Measurements from ENCODE around the gene ZNF622. TPM values are rescaled to one million over a fixed set of nuclear protein-coding genes. Genes with fewer than 3 reads are reported as not detected.

The ZNF622 gene
- total and polyA plus RNA-seq, 4 donors: 15.0 to 33.0 (median 25.6) TPM

- TF ChIP-seq, protein P1, sequence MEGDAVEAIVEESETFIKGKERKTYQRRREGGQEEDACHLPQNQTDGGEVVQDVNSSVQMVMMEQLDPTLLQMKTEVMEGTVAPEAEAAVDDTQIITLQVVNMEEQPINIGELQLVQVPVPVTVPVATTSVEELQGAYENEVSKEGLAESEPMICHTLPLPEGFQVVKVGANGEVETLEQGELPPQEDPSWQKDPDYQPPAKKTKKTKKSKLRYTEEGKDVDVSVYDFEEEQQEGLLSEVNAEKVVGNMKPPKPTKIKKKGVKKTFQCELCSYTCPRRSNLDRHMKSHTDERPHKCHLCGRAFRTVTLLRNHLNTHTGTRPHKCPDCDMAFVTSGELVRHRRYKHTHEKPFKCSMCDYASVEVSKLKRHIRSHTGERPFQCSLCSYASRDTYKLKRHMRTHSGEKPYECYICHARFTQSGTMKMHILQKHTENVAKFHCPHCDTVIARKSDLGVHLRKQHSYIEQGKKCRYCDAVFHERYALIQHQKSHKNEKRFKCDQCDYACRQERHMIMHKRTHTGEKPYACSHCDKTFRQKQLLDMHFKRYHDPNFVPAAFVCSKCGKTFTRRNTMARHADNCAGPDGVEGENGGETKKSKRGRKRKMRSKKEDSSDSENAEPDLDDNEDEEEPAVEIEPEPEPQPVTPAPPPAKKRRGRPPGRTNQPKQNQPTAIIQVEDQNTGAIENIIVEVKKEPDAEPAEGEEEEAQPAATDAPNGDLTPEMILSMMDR (IDR thresholded peaks at IDR 0.05; ENCODE audit: control extremely low read depth, extremely low read depth): no peak
- H3K4me1 ChIP-seq (ENCODE audit: control insufficient read depth in 5 of 5, insufficient read depth in 5 of 5, low read length in 5 of 5): peaks cover 0 to 15% (median 3%) of the 10 kb centered on the region in 5 donors
- no peaks in the 10 kb centered on the region for H3K27me3 ChIP-seq (ENCODE audit: control insufficient read depth in 3 of 3, insufficient read depth in 3 of 3, low read length in 2 of 3)
- DNase-seq (no peak), ATAC-seq (ENCODE audit: insufficient read depth, low FRiP score) (no peak)
- H3K27ac ChIP-seq (ENCODE audit: low read depth in 1 of 2, low read length in 1 of 2): no peak overlapping the region
- no peak overlapping the region for H3K9ac ChIP-seq (ENCODE audit: insufficient read depth in 1 of 2, low read length in 2 of 2)
- no peaks in the 10 kb centered on the region for H3K9me3 ChIP-seq (ENCODE audit: control insufficient read depth in 4 of 4, insufficient read depth in 3 of 4, low read length in 3 of 4)
- no peaks in the 10 kb centered on the region for H3K36me3 ChIP-seq (ENCODE audit: control insufficient read depth in 4 of 4, insufficient read depth in 4 of 4, low read length in 4 of 4)
- 86 to 92% methylated on average over 9 of the region's 9 CpGs for WGBS, 2 donors
- H3K4me3 ChIP-seq: no peak overlapping the region
These were observed 54.4 kb downstream of the ZNF622 start for GRCh38 chr5:16411235-16411634.

- TF ChIP-seq, protein P1 (IDR thresholded peaks at IDR 0.05; ENCODE audit: control extremely low read depth, extremely low read depth): no peak
- no peak overlapping the region for H3K9ac ChIP-seq (ENCODE audit: insufficient read depth in 1 of 2, low read length in 2 of 2)
- ATAC-seq (ENCODE audit: insufficient read depth, low FRiP score): no peak
- DNase-seq: no peak
- H3K9me3 ChIP-seq (ENCODE audit: control insufficient read depth in 4 of 4, insufficient read depth in 3 of 4, low read length in 3 of 4): no peaks in the 10 kb centered on the region
- peaks cover 0 to 15% (median 0%) of the 10 kb centered on the region in 5 donors for H3K4me1 ChIP-seq (ENCODE audit: control insufficient read depth in 5 of 5, insufficient read depth in 5 of 5, low read length in 5 of 5)
- no peaks in the 10 kb centered on the region for H3K36me3 ChIP-seq (ENCODE audit: control insufficient read depth in 4 of 4, insufficient read depth in 4 of 4, low read length in 4 of 4)
- H3K27ac ChIP-seq (ENCODE audit: low read depth in 1 of 2, low read length in 1 of 2): no peak overlapping the region
- H3K27me3 ChIP-seq (ENCODE audit: control insufficient read depth in 3 of 3, insufficient read depth in 3 of 3, low read length in 2 of 3): no peaks in the 10 kb centered on the region
- no peak overlapping the region for H3K4me3 ChIP-seq
- WGBS, 2 donors: 67 to 77% methylated on average over 2 of the region's 2 CpGs
These were observed 55.3 kb downstream of the ZNF622 start for GRCh38 chr5:16410338-16410737.

- WGBS, 2 donors: 85 to 91% methylated on average over 1 of the region's 1 CpG
- TF ChIP-seq, protein P1 (IDR thresholded peaks at IDR 0.05; ENCODE audit: control extremely low read depth, extremely low read depth): no peak
- H3K4me3 ChIP-seq: no peak overlapping the region
- no peaks in the 10 kb centered on the region for H3K9me3 ChIP-seq (ENCODE audit: control insufficient read depth in 4 of 4, insufficient read depth in 3 of 4, low read length in 3 of 4)
- H3K9ac ChIP-seq (ENCODE audit: insufficient read depth in 1 of 2, low read length in 2 of 2): no peak overlapping the region
- no peaks in the 10 kb centered on the region for H3K27me3 ChIP-seq (ENCODE audit: control insufficient read depth in 3 of 3, insufficient read depth in 3 of 3, low read length in 2 of 3)
- no peaks in the 10 kb centered on the region for H3K4me1 ChIP-seq (ENCODE audit: control insufficient read depth in 5 of 5, insufficient read depth in 5 of 5, low read length in 5 of 5)
- no peak overlapping the region for H3K27ac ChIP-seq (ENCODE audit: low read depth in 1 of 2, low read length in 1 of 2)
- no peak for DNase-seq
- H3K36me3 ChIP-seq (ENCODE audit: control insufficient read depth in 4 of 4, insufficient read depth in 4 of 4, low read length in 4 of 4): no peaks in the 10 kb centered on the region
- ATAC-seq (ENCODE audit: insufficient read depth, low FRiP score): no peak
These were observed 59.0 kb downstream of the ZNF622 start for GRCh38 chr5:16406630-16407029.

DNA sequence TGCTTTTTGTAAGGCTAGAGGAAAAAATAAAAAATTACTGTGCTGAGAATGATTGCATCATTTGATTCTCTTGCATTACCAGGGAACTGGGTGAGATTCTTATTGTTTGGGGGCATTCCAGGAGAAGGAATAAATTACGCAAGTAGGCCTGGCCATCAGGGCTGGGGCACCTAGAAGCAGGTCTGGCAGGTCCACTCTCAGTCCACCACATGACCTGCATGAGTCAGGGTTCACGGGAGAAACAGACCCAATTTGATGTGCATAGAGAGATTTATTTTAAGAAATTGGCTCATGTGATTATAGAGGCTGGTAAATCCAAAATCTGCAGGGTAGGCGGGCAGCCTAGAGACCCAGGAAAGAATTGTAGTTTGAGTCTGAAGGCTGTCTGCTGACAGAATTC, 59.6 kb downstream of the ZNF622 start:
- Histone ChIP-seq H3K9me3 (ENCODE audit: control insufficient read depth in 4 of 4, insufficient read depth in 3 of 4, low read length in 3 of 4) (no peaks in the 10 kb centered on the region), H3K4me3 (no peak overlapping the region), H3K36me3 (ENCODE audit: control insufficient read depth in 4 of 4, insufficient read depth in 4 of 4, low read length in 4 of 4) (no peaks in the 10 kb centered on the region), H3K27ac (ENCODE audit: low read depth in 1 of 2, low read length in 1 of 2) (no peak overlapping the region), H3K9ac (ENCODE audit: insufficient read depth in 1 of 2, low read length in 2 of 2) (no peak overlapping the region), H3K27me3 (ENCODE audit: control insufficient read depth in 3 of 3, insufficient read depth in 3 of 3, low read length in 2 of 3) (no peaks in the 10 kb centered on the region), H3K4me1 (ENCODE audit: control insufficient read depth in 5 of 5, insufficient read depth in 5 of 5, low read length in 5 of 5) (no peaks in the 10 kb centered on the region)
- TF ChIP-seq, protein P1 (IDR thresholded peaks at IDR 0.05; ENCODE audit: control extremely low read depth, extremely low read depth): no peak
- ATAC-seq (ENCODE audit: insufficient read depth, low FRiP score) (no peak), DNase-seq (no peak)
- 65 to 73% methylated on average over 3 of the region's 3 CpGs for WGBS, 2 donors
